Bronchial epithelial cell (primary cell): ENCODE measurements around the gene ANXA8. TPM values are rescaled to one million over a fixed set of nuclear protein-coding genes. Genes with fewer than 3 reads are reported as not detected.
"Not testable (repeated sequence)": the region's sequence is repeated elsewhere in the genome, so short reads cannot be mapped to it uniquely, and the experiment has no call there.

Experiments
- DNase-seq: peaks from one replicate; pipeline ENCODE4 v3.0.0-alpha.2; 2010; ENCODE audit warnings: low read depth
- FAIRE-seq: peaks from 2 replicates; lab custom pipeline; 2011; peaks lifted over from hg19 to GRCh38; lab: Jason Lieb, UNC
- H3K27me3 ChIP-seq: 2 replicates; pipeline ENCODE4 v1.5.1; 2011; ENCODE audit warnings: low read length; ENCODE audit not compliant: control insufficient read depth, insufficient read depth
- H3K36me3 ChIP-seq: 2 replicates; pipeline ENCODE4 v1.5.1; 2011; ENCODE audit warnings: low read length; ENCODE audit not compliant: control insufficient read depth, insufficient read depth
- H3K4me3 ChIP-seq: 2 replicates; pipeline ENCODE4 v1.5.1; 2011; ENCODE audit warnings: mild to moderate bottlenecking, low read depth, low read length, control low read depth
- total RNA-seq: library from RNA; depleted of rRNA; stranded (reverse); fragments of >200 nt; gene quantifications from 2 replicates; pipeline ENCODE4 v1.2.1, GENCODE V29; 2014
- TF ChIP-seq, protein P1 (sequence below): IDR thresholded peaks from 2 replicates; pipeline ENCODE4 v1.5.1; 2011; ENCODE audit warnings: mild to moderate bottlenecking, moderate library complexity, low read length, control low read depth, inconsistent platforms; ENCODE audit not compliant: insufficient read depth, severe bottlenecking

Gene ANXA8
- total RNA-seq, 1 donor from 2014 or later, result 176 TPM

DNA sequence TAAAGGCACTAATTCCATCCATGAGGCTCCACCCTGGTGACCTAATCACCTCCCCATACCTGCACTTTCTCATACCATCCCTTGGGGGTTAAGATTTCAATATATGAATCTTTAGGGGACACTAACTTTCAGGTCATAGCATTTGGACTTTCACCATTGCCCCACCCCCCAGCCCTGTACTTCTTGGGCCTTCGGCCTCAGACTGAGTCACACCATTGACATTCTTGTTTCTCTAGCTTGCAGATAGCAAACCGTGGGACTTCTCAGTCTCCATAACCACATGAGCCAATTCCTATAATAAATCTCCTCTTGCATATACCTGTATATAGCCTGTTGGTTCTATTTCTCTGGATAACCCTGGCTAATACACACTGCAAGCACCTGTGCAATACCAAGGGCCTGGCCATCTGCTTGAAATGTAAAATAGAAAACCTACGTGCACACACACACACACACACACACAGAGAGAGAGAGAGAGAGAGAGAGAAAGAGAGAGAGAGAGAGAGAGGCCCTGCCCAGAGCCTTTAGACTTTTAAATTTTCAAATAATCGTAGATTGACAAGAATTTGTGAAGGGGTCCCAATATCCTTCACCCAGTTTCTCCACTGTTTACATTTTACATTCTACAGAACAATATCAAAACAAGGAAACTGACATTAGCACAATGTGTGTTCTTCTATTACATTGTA is 25.3 kb downstream of the ANXA8 start:
- Histone ChIP-seq H3K27me3 (peaks cover 2% of the 10 kb centered on the region), H3K4me3 (no peak overlapping the region), H3K36me3 (no peaks in the 10 kb centered on the region)
- DNase-seq, result peak; percentile 74
- no peak for FAIRE-seq
- TF ChIP-seq, protein P1, sequence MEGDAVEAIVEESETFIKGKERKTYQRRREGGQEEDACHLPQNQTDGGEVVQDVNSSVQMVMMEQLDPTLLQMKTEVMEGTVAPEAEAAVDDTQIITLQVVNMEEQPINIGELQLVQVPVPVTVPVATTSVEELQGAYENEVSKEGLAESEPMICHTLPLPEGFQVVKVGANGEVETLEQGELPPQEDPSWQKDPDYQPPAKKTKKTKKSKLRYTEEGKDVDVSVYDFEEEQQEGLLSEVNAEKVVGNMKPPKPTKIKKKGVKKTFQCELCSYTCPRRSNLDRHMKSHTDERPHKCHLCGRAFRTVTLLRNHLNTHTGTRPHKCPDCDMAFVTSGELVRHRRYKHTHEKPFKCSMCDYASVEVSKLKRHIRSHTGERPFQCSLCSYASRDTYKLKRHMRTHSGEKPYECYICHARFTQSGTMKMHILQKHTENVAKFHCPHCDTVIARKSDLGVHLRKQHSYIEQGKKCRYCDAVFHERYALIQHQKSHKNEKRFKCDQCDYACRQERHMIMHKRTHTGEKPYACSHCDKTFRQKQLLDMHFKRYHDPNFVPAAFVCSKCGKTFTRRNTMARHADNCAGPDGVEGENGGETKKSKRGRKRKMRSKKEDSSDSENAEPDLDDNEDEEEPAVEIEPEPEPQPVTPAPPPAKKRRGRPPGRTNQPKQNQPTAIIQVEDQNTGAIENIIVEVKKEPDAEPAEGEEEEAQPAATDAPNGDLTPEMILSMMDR, result no peak

DNA sequence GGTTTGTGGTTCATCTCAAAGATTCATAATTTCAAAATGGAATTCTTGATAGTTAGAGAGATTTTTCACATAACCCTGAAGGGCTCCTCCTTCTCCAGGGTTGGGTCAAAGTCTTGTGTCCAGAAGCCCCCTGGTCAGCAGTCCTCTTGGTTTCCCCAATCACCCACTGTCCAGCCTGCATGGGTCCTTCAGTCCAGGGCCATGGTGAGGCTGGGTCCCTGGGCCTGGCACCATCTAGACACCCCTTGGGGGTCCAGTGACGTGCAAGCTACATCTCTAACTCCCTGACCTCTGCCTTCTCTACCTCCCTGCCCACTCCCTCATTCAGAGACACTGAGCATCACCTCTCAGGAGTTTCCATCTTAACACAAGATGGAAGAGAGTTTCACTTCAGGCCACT is 26.1 kb downstream of the ANXA8 start:
- FAIRE-seq (no peak), DNase-seq (no peak)
- TF ChIP-seq, protein P1, result no peak

DNA sequence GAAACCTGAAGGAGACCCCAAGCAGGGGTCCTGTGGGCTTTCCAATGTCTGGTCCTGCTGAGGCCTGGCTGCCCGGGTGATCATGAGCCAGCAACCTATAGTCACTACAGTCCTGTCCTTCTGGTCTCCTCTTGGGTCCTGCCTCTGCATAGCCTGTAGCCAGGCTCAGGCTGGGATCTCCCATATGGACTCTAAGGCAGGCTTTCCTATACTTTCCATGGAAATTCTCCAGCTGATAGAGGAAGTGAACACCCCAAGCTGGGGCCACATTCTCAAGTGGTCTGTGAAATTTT is 26.4 kb downstream of the ANXA8 start:
- no peak for DNase-seq
- Histone ChIP-seq H3K36me3 (no peaks in the 10 kb centered on the region), H3K4me3 (no peak overlapping the region), H3K27me3 (peaks cover 2% of the 10 kb centered on the region)
- TF ChIP-seq, protein P1, result no peak
- no peak for FAIRE-seq

More for the DNA sequence above, 26.1 kb downstream of the ANXA8 start:
- peaks cover 2% of the 10 kb centered on the region for H3K27me3 ChIP-seq
- H3K4me3 ChIP-seq, result no peak overlapping the region
- no peaks in the 10 kb centered on the region for H3K36me3 ChIP-seq

DNA sequence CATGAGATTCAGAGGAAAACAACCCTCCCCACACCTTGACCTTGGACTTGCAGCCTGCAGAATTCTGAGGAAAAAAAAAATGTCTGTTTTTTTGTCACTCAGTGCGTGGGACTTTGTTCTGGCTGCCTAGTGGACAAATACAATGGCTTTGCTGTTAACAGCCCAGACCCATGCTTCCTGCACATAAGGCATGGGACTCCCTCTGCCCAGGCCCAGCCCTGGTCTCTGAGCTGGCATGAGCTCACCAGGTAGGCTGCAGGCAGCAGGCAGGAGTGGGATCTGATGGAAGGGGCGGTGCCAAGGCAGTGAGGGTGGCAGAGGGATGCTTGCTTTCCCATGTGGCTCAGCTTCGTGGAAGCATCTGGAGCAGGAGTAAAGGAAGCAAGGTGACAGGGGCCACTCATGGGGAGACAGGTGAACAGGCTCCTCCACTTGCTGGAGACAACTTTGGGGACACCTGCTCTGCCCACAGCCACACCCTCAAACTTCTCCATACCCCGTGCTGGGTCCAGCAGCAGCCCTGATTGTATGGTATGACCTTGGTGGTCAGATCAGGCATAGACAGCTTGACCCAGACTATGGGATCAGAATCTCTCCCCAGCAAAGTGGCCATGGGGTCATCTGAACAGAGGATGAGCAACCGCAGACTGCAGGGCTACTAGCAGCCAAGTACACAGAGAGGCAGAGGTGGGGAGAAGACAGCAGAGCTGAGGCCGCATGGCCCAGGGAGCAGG is 27.0 kb downstream of the ANXA8 start:
- Histone ChIP-seq H3K27me3 (peaks cover 2% of the 10 kb centered on the region), H3K4me3 (no peak overlapping the region), H3K36me3 (no peaks in the 10 kb centered on the region)
- TF ChIP-seq, protein P1, result no peak
- FAIRE-seq, result no peak
- no peak for DNase-seq

DNA sequence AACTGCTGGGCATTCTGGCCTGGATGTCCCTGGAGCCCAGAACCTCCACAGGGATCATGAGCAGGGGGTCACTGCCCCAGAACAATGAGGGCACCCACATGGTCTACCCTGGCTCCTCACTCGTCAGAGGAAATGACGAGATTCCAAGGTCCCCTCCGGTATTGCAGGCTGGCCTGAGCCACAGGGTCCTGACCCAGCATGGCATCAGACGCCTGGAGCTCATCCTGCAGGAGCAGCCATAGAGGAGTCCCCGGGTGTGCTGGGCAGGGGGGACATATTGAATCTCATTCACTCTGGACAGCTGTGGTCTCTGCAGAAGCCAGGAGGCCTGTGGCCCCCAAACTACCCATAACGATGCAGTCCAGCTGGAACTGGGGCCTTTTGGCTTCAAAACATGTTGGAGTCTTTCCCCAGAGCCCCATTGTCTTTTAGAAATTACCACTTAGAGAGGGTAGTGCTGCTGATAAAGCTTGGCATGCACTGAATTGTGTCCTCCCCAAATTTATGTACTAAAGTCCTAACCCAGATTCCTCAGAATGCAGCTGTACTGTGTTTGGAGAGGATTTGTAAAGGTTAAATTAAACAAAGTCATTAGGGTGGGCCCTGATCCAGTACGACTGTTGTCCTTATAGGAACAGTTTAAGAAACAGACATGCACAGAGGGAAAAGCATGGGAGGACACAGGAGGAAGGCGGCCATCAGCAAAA is 27.7 kb downstream of the ANXA8 start:
- DNase-seq (no peak), FAIRE-seq (no peak)
- Histone ChIP-seq H3K36me3 (no peaks in the 10 kb centered on the region), H3K27me3 (peaks cover 2% of the 10 kb centered on the region), H3K4me3 (no peak overlapping the region)
- TF ChIP-seq, protein P1, result no peak

DNA sequence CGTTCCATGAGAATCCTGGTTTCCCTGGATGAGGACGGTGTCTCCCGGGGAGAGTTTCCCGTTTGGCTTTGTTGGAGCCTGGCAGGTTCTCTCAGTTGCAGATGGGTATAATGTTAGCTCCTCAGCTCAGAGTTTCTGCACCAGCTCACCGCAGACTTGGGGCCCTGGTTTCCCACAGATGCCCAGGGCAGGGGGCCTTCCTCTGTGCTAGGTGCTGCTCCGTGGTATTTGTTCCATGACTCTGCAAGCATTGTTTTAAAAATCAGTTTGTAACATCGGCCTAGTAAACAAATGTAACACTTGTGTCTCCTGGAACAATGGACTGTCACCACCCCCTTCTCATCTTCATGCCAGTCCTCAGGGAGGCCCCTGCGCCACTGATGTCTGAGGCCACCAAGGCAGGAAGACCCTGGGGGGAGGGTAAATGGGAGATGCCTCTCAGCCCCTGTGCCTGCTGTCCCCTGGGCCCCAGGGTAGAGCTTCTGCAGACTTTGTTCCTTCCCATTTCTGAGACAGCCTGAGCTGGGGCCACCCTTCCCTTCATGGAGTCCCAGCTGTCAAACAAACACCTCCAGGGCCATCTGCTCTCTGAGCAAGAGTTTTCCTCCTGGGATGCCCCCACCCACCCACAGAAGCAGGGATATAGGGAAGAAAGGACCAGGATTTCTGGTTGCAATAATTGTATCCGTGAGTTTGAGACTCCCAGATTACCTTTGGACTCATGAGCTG is 28.4 kb downstream of the ANXA8 start:
- not testable (repeated sequence) for H3K4me3 ChIP-seq, H3K27me3 ChIP-seq, DNase-seq, FAIRE-seq, H3K36me3 ChIP-seq
